CD4-positive, alpha-beta T cell treated with Interleukin-4 for 4 hours (primary cell): ENCODE results near the gene ADCY10.

Experiments
- DNase-seq: peaks from one replicate; pipeline ENCODE4 v3.0.0-alpha.2; 2020

The ADCY10 gene

DNA sequence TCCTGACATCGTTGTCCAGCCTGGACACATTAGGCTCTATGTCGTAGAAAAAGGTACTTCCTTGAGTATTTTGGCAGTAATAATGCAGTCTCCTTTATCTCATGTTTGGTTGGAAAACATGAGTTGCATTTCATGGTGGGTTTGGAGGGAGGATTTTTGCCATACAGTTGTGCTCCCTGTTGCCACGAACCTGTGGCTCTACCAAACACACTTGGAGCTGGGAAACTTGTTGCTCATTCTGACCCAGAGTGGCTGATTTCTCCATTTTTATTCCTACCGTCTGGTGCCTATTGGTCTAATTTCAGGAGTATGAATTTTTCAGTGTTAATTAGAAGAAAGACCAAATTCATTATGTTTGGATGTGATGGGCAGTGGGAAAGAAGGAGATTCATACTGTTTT is 141.5 kb downstream of the ADCY10 start:
- no peak for DNase-seq

DNA sequence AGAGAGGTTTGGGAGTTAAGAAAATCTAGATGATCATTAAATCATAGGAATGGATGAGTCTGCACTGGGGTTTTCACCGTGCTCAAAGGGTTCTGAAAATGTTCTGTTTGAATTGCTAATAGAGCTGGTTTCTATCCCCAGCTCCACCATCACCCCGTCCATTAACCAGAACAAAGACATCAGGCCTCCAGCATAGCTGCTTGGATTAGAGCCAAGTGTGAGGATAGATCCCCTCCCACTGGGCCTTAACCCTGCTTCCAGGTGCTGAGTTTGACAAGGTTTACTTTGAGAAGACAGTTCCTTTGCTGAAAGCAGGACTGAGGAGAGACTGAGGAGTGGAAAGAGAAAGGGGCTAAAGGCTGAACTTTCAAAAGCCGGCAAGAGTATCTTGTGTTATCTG is 143.8 kb downstream of the ADCY10 start:
- DNase-seq = no peak

DNA sequence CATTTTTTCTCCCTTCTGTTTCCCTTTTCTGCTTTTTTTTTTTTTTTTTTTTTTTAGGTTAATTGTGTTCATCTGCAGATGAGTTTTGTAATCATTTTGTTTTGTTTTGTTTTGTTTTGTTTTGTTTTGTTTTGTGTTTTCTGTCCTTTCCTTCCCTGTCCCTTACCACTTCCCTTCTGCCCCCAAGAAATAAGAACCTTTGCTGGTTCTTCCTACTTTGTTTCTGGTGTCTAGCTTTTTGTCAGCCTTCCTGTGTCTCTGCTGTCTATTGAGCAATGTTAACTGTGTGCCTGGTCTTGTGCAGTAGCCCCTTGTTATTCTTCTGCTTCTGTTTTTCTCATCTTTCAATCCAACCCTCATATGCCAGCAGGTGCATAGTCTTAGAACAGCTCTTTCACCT is 146.2 kb downstream of the ADCY10 start:
- DNase-seq = no peak

DNA sequence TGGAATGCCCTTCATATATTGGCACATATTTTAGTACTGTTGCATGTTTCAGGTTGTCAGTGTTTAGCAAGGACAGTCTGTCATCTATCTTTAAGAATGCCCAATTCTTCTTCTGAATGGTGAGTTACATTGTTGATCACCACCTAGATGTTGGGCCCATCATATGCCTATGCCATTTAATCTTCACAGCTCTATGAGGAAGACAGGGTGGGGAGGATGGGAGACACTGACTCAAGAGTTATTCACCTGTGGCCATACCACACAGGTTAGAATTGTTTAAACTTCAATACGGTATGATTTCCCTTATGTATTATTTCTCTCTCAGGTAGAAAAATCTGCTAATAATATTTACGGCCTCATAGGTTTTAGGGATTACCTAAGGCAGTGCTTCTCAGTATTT is 147.4 kb downstream of the ADCY10 start:
- DNase-seq = no peak

DNA sequence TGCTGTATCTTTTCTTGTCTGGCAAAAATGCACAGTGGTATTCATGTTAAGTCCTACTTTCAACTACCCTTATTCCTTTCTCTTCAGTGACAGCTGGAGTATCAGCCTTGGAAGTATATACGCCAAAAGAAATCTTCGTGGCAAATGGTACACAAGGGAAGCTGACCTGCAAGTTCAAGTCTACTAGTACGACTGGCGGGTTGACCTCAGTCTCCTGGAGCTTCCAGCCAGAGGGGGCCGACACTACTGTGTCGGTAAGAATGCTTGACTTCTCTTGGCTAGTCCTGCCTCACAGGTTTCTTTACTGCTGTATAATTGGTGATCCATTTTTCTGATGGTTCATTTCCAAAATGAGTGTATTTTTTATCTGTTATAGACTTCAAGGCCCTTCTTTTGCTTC is 148.4 kb downstream of the ADCY10 start:
- no peak for DNase-seq

DNA sequence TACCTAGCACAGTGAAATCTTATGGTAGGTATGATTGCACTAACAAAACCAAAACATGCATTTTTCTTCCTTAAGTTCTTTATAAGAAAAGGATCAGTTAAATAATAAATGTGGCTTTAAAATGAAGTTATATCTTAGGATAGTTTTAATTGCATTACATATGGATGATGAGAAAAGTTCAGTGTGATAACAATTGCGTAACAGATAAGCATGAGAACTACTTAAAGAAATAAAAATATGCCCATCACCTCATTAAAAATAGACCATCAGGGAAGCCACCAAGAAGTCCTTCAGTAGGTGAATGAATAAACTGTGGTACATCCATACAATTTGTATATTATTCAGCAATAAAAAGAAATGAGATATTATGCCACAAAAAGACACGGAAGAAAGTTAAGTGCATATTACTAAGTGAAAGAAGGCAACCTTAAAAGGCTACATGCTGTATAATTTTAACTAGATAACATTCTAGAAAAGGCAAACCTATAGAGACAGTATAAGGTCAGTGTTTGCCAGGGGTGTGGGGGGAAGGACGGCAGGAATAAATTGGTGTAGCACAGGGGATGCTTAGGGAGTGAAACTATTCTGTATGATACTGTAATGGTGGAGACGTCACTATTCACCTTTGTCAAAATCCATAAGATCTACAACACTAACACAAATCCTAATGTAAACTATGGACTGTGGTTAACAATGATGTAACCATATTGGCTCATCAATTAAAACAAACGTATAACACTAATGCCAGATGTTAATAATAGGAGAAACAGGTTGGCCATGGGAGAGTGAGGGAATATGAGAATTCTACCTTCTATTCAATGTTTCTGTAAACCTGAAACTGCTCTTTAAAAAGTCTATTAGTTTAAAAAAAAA is 149.2 kb downstream of the ADCY10 start:
- no peak for DNase-seq

DNA sequence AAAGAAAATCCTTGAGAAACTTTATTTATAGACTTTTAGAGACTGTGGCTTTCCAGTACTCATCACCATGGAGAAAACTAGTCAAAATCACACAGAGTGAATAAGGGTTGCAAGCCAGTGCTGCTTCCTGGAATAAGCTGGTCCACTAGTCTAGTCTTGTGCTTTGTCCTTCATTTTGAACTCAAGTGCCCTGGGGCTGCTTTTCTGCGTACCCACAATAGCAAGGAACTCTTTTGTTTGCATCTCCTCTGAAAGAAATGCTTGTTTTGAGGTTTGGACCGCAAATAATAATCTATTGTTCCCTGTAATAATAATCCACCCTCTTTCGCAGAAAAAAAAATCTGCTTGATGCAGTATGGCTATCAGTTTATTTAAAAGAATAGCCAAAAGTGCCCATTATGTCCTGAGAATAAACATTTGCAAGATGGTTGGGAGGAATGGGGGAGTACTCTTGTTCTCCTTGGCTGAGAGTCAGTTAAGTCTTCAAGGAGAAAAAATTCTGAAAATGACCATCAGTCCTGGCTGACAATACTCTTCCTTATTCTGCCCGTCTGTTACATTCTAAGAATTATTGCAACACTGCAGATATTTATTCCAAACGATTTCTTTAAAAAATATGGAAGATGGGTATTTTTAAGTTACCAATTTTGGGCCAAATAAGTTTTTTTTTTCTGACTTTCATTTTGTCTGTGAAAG is 150.3 kb downstream of the ADCY10 start:
- no peak for DNase-seq

DNA sequence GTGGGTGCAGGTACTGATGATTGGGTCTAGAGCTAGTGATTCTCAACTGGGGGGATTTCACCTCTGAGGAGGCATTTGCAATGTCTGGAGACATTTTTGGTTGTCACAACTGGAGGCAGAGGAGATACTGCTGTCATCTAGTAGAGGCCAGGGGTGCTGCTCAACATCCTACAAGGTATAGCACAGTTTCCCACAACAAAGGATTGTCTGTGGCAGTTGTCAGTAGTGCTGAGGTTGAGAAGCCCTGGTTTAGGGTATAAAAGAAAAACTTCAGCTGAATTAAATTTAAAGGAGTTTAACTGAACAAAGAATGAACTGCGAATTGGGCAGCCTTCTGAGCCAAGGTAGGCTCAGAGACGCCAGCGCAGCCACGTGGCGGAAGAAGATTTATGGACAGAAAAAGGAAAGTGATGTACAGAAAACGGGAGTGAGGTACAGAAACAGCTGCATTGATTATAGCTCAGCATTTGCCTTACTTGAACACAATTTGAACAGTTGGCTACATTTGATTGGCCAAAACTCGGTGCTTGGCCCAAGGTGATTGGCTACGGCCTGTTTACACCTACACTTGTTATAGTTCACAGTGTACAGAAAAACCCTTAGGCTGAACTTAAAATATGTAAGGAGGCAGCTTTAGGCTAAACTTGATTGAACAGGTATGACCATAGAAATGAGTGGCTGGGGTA is 151.7 kb downstream of the ADCY10 start:
- DNase-seq = no peak

DNA sequence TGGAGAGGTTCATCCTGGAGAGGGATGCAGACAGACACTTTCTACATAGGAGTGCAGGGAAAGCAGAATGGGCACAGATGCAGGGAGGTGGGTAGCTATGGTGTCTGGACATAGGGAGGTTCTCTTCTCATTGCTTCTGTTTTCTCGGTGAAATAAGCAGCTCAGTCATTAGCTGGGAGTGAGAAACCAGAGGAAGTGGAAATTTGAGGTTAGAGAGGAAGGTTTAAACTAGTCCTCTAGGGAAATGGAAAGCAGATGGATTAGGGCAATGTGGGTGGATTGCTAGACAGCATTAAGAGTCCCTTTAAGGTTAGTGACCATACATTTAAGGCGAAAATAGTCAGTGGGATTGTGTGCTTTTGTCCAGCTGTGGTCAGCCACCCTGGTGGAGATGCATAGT is 152.5 kb downstream of the ADCY10 start:
- no peak for DNase-seq
